ENCODE results near the gene CNTNAP2.

- TF ChIP-seq PHF21A (CRISPR knock-in tag; IDR thresholded peaks at IDR 0.05) = no peak
- TF ChIP-seq, protein P1, sequence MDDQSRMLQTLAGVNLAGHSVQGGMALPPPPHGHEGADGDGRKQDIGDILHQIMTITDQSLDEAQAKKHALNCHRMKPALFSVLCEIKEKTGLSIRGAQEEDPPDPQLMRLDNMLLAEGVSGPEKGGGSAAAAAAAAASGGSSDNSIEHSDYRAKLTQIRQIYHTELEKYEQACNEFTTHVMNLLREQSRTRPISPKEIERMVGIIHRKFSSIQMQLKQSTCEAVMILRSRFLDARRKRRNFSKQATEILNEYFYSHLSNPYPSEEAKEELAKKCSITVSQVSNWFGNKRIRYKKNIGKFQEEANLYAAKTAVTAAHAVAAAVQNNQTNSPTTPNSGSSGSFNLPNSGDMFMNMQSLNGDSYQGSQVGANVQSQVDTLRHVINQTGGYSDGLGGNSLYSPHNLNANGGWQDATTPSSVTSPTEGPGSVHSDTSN (CRISPR knock-in tag; IDR thresholded peaks at IDR 0.05; ENCODE audit: borderline replicate concordance) = no peak
- TF ChIP-seq CHD4 (IDR thresholded peaks at IDR 0.05; ENCODE audit: borderline replicate concordance, low read length) = no peak
- TF ChIP-seq, protein P2, sequence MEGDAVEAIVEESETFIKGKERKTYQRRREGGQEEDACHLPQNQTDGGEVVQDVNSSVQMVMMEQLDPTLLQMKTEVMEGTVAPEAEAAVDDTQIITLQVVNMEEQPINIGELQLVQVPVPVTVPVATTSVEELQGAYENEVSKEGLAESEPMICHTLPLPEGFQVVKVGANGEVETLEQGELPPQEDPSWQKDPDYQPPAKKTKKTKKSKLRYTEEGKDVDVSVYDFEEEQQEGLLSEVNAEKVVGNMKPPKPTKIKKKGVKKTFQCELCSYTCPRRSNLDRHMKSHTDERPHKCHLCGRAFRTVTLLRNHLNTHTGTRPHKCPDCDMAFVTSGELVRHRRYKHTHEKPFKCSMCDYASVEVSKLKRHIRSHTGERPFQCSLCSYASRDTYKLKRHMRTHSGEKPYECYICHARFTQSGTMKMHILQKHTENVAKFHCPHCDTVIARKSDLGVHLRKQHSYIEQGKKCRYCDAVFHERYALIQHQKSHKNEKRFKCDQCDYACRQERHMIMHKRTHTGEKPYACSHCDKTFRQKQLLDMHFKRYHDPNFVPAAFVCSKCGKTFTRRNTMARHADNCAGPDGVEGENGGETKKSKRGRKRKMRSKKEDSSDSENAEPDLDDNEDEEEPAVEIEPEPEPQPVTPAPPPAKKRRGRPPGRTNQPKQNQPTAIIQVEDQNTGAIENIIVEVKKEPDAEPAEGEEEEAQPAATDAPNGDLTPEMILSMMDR (CRISPR knock-in tag; IDR thresholded peaks at IDR 0.05) = no peak
- no peak for TF ChIP-seq DPF2 (CRISPR knock-in tag; IDR thresholded peaks at IDR 0.05; ENCODE audit: borderline replicate concordance, low read depth)
- no peak for TF ChIP-seq FOXM1 (CRISPR knock-in tag; IDR thresholded peaks at IDR 0.05)
- TF ChIP-seq MAZ (IDR thresholded peaks at IDR 0.05; ENCODE audit: borderline replicate concordance, low read depth, low read length) = no peak
- no peak for TF ChIP-seq MAZ (CRISPR knock-in tag; IDR thresholded peaks at IDR 0.05; ENCODE audit: low read depth)
- TF ChIP-seq PREB (CRISPR knock-in tag; IDR thresholded peaks at IDR 0.05) = no peak
- no peak for TF ChIP-seq ISL2 (CRISPR knock-in tag; IDR thresholded peaks at IDR 0.05)
- TF ChIP-seq MXI1 (IDR thresholded peaks at IDR 0.05; ENCODE audit: borderline replicate concordance, low read depth, low read length) = no peak
Measured at GRCh38 chr7:147651601-147652000, 1535.0 kb downstream of the CNTNAP2 start.
